Erythroblast (primary cell): ENCODE measurements around the gene LTF.

ENCODE experiments used
- GATA1 ChIP-seq: IDR thresholded peaks from 2 replicates; pipeline ENCODE4 v1.6.1; 2011; ENCODE audit warnings: low read depth, mild to moderate bottlenecking, control low read depth, low read length, moderate library complexity
- POLR2A ChIP-seq: IDR thresholded peaks from 2 replicates; pipeline ENCODE4 v1.6.1; 2011; ENCODE audit warnings: mild to moderate bottlenecking, low read length

- TF ChIP-seq POLR2A (no peak), GATA1 (no peak)
Observed at GRCh38 chr3:46399098-46399497, 65.6 kb downstream of the LTF start.
